ENCODE results near the gene DCLK3. TPM values are rescaled to one million over a fixed set of nuclear protein-coding genes. Genes with fewer than 3 reads are reported as not detected.
A peak's percentile ranks its signal among the peaks of the same experiment; 100 is the strongest.

DCLK3 gene
- total RNA-seq, 6 donors from 2014 or later, result 0.03 to 0.40 TPM; not detected in 4

- DNase-seq, result no peak
- no peak for TF ChIP-seq POLR2A (IDR thresholded peaks at IDR 0.05)
- TF ChIP-seq, protein P1, sequence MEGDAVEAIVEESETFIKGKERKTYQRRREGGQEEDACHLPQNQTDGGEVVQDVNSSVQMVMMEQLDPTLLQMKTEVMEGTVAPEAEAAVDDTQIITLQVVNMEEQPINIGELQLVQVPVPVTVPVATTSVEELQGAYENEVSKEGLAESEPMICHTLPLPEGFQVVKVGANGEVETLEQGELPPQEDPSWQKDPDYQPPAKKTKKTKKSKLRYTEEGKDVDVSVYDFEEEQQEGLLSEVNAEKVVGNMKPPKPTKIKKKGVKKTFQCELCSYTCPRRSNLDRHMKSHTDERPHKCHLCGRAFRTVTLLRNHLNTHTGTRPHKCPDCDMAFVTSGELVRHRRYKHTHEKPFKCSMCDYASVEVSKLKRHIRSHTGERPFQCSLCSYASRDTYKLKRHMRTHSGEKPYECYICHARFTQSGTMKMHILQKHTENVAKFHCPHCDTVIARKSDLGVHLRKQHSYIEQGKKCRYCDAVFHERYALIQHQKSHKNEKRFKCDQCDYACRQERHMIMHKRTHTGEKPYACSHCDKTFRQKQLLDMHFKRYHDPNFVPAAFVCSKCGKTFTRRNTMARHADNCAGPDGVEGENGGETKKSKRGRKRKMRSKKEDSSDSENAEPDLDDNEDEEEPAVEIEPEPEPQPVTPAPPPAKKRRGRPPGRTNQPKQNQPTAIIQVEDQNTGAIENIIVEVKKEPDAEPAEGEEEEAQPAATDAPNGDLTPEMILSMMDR (IDR thresholded peaks at IDR 0.05), result no peak
- no peak for TF ChIP-seq EP300 (IDR thresholded peaks at IDR 0.05)
- no peak for TF ChIP-seq POLR2AphosphoS5 (IDR thresholded peaks at IDR 0.05)
- Histone ChIP-seq H3K4me3 (no peak overlapping the region), H3K4me1 (peaks cover 0 to 6% (median 0%) of the 10 kb centered on the region in 4 donors), H3K27me3 (no peaks in the 10 kb centered on the region), H3K9me3 (no peaks in the 10 kb centered on the region), H3K27ac (no peak overlapping the region), H3K36me3 (no peaks in the 10 kb centered on the region)
- ATAC-seq (ENCODE audit: low FRiP score in 2 of 2), result no peak
- 61 to 72% methylated on average over 1 of the region's 1 CpG for WGBS, 2 donors
These were observed 30.6 kb downstream of the DCLK3 start for GRCh38 chr3:36733723-36734122.

- DNase-seq (no peak), ATAC-seq (ENCODE audit: low FRiP score in 2 of 2) (no peak)
- no peak overlapping the region for H3K4me3 ChIP-seq
- TF ChIP-seq POLR2AphosphoS5 (IDR thresholded peaks at IDR 0.05), result no peak
- no peaks in the 10 kb centered on the region for H3K36me3 ChIP-seq
- no peaks in the 10 kb centered on the region for H3K9me3 ChIP-seq
- 29 to 53% methylated on average over 1 of the region's 1 CpG for WGBS, 2 donors
- no peaks in the 10 kb centered on the region for H3K27me3 ChIP-seq
- no peak overlapping the region for H3K27ac ChIP-seq
- H3K4me1 ChIP-seq, result peaks cover 0 to 6% (median 0%) of the 10 kb centered on the region in 4 donors
These were observed 31.1 kb downstream of the DCLK3 start for GRCh38 chr3:36733162-36733696.

- 84 to 92% methylated on average over 3 of the region's 3 CpGs for WGBS, 2 donors
- no peaks in the 10 kb centered on the region for H3K36me3 ChIP-seq
- ATAC-seq (ENCODE audit: low FRiP score in 2 of 2) (no peak), DNase-seq (no peak)
- peaks cover 0 to 6% (median 0%) of the 10 kb centered on the region in 4 donors for H3K4me1 ChIP-seq
- TF ChIP-seq, protein P1 (IDR thresholded peaks at IDR 0.05), result no peak
- no peak for TF ChIP-seq POLR2A (IDR thresholded peaks at IDR 0.05)
- no peak for TF ChIP-seq POLR2AphosphoS5 (IDR thresholded peaks at IDR 0.05)
- TF ChIP-seq EP300 (IDR thresholded peaks at IDR 0.05), result no peak
- no peak overlapping the region for H3K27ac ChIP-seq
- no peaks in the 10 kb centered on the region for H3K9me3 ChIP-seq
- no peaks in the 10 kb centered on the region for H3K27me3 ChIP-seq
- H3K4me3 ChIP-seq, result no peak overlapping the region
These were observed 33.4 kb downstream of the DCLK3 start for GRCh38 chr3:36730966-36731365.

DNA sequence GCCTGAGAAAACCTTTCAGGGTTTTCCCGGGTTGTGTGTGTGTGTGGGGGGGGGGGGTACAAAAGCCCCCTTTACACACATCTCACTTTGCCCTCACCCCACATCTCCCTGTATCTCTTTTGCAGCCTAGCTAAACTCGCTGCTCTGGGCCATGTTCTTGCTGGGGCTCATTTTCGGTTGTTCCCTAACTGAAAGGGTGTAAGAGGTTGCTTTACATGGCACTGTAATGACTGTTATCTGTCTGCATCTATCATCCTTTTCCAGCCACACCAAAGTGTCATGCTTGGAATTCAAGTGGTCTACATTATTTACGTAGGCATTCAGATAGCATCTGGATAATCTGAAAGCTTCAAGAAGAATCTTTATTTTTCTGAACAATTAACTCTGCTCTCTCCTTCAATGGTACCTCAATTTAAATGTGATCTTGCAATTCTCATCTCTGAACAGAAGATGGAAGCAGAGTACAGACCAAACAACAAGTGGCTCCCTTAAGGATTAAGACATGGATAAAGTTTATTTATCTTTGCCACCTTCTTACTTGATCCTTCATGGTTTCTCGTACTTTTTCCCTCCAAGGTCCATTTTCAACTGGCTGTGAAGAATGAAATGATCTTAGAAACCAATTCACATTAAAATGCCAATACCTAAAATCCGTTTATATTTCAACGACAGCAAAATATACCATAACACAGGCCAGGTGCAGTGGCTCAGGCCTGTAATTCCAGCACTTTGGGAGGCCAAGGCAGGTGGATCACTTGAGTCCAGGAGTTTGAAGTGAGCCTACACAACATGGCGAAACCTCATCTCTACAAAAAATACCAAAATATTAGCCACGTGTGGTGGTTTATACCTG, 34.9 kb downstream of the DCLK3 start:
- Histone ChIP-seq H3K9me3 (no peaks in the 10 kb centered on the region), H3K4me1 (peaks cover 0 to 6% (median 0%) of the 10 kb centered on the region in 4 donors), H3K27ac (no peak overlapping the region), H3K27me3 (no peaks in the 10 kb centered on the region), H3K36me3 (no peaks in the 10 kb centered on the region), H3K4me3 (no peak overlapping the region)
- ATAC-seq (ENCODE audit: low FRiP score in 2 of 2) (peak in 1 of 2 donors; percentile 77), DNase-seq (no peak)
- 50 to 56% methylated on average over 8 to 9 of the region's 9 CpGs for WGBS, 2 donors
- TF ChIP-seq, protein P1 (IDR thresholded peaks at IDR 0.05), result peak; percentile 45 to 78 (median 56)
- TF ChIP-seq EP300 (IDR thresholded peaks at IDR 0.05), result no peak

GRCh38 chr3:36714343-36715086, 49.8 kb downstream of the DCLK3 start:
- H3K9me3 ChIP-seq, result no peaks in the 10 kb centered on the region
- H3K4me3 ChIP-seq, result no peak overlapping the region
- WGBS, 2 donors, result 79 to 83% methylated on average over 5 of the region's 5 CpGs
- no peak for DNase-seq
- no peaks in the 10 kb centered on the region for H3K36me3 ChIP-seq
- TF ChIP-seq, protein P1 (IDR thresholded peaks at IDR 0.05), result no peak
- no peak for TF ChIP-seq EP300 (IDR thresholded peaks at IDR 0.05)
- no peak for TF ChIP-seq POLR2AphosphoS5 (IDR thresholded peaks at IDR 0.05)
- no peak for TF ChIP-seq POLR2A (IDR thresholded peaks at IDR 0.05)
- H3K4me1 ChIP-seq, result no peaks in the 10 kb centered on the region
- H3K27me3 ChIP-seq, result no peaks in the 10 kb centered on the region
- no peak overlapping the region for H3K27ac ChIP-seq
- ATAC-seq (ENCODE audit: low FRiP score in 2 of 2), result no peak
